Measurements from ENCODE around the gene CYP1B1.

- TF ChIP-seq POLR2A (IDR thresholded peaks at IDR 0.05; ENCODE audit: low read length), result no peak
- TF ChIP-seq GATA1 (IDR thresholded peaks at IDR 0.05; ENCODE audit: low read depth, low read length), result no peak
Observed at GRCh38 chr2:38045811-38046210, 30.1 kb downstream of the CYP1B1 start.
